ENCODE measurements around the gene KCTD16. TPM values are rescaled to one million over a fixed set of nuclear protein-coding genes. Genes with fewer than 3 reads are reported as not detected.

The KCTD16 gene
- total RNA-seq, 1 experiment from 2014 or later, result 0.29 TPM

DNA sequence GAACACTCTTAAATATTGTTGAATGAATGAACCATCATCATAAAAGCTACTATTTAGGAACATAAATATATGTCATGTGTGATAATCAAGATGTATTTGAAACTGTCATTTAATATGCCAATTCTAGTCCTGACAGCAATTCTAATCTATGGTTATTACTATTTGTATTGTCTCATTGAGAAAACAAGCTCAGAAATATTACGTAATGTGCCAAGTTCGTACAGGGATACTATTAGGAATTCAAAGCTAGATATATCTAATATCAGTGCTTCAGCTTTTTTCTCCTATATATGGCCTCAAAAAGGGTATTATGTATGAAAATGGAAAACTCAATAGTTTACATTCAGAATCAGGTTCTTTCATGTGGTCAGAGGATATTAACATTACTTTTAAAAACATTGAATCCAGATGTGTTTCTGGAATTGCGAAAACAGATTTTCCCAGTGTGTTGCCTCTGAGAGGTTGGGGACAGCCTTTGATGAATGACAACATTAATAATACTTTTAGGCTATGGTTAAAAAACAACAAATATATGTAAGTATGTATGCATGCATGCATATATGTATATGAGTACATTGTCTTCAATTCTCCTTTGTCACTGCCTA is 95.1 kb downstream of the KCTD16 start:
- CTCF ChIA-PET, result no interaction called here
- Mint-ChIP-seq H3K27me3 (ENCODE audit: insufficient read depth, unreplicated experiment) (peaks cover 3% of the 10 kb centered on the region), H3K36me3 (ENCODE audit: insufficient read depth, unreplicated experiment) (no peaks in the 10 kb centered on the region), H3K4me1 (ENCODE audit: low read depth, unreplicated experiment) (no peaks in the 10 kb centered on the region), H3K27ac (ENCODE audit: unreplicated experiment) (no peak overlapping the region), H3K4me3 (ENCODE audit: unreplicated experiment) (no peak overlapping the region), H3K9me3 (ENCODE audit: unreplicated experiment) (no peaks in the 10 kb centered on the region)
- H3K27me3 ChIP-seq (replicated peaks; ENCODE audit: control insufficient read depth, insufficient read depth, low read length), result no peaks in the 10 kb centered on the region
- H3K4me3 ChIP-seq (ENCODE audit: low read depth, low read length), result no peak overlapping the region
- POLR2A ChIA-PET, result no interaction called here
- TF ChIP-seq, protein P1, sequence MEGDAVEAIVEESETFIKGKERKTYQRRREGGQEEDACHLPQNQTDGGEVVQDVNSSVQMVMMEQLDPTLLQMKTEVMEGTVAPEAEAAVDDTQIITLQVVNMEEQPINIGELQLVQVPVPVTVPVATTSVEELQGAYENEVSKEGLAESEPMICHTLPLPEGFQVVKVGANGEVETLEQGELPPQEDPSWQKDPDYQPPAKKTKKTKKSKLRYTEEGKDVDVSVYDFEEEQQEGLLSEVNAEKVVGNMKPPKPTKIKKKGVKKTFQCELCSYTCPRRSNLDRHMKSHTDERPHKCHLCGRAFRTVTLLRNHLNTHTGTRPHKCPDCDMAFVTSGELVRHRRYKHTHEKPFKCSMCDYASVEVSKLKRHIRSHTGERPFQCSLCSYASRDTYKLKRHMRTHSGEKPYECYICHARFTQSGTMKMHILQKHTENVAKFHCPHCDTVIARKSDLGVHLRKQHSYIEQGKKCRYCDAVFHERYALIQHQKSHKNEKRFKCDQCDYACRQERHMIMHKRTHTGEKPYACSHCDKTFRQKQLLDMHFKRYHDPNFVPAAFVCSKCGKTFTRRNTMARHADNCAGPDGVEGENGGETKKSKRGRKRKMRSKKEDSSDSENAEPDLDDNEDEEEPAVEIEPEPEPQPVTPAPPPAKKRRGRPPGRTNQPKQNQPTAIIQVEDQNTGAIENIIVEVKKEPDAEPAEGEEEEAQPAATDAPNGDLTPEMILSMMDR (IDR thresholded peaks at IDR 0.05; ENCODE audit: insufficient read depth in 1 of 2, low read depth in 1 of 2, low read length in 1 of 2, severe bottlenecking in 1 of 2, unreplicated experiment in 1 of 2), result no peak
- intact Hi-C loops (cut with micrococcal nuclease; ENCODE audit: unreplicated experiment), result no loop called here
- H3K4me1 ChIP-seq, result no peaks in the 10 kb centered on the region
- H3K36me3 ChIP-seq (ENCODE audit: control insufficient read depth, insufficient read depth, low read length), result no peaks in the 10 kb centered on the region
- H3K9me3 ChIP-seq, result 0 out of 2 replicates have a peak, but pooled peaks cover 3% of the 10 kb centered on the region
- BruUV-seq (replicated peaks), result no TSS peak
- DNase-seq, result no peak

DNA sequence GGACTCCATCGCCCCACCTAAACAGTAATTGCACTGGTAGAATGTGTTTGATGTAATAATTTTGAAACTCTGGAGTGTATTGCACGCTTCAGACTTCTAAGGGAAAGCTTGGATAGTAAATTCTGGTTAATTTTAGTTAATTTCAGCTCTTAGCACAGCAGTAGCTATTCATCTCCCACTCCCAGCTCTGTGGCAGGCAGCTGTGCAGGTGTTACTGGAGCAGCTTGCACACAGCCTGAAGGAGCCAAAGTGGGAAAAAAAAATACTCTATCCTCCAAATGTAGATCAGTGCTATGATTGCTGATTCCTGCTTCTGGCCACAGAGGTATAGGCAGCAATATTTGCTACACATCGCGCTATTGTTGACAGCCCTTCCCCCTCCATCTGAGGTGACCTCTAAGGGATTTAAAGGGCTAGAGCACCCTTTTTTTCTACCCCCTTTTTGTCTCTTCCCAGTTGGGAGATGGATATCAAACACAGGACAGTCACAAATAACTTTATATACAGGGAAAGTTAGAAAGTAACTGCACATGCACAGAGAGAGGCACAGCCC is 97.4 kb downstream of the KCTD16 start:
- CTCF ChIA-PET, result no interaction called here
- intact Hi-C loops (cut with micrococcal nuclease; ENCODE audit: unreplicated experiment), result no loop called here
- H3K36me3 Mint-ChIP-seq (ENCODE audit: insufficient read depth, unreplicated experiment), result no peaks in the 10 kb centered on the region
- BruUV-seq (replicated peaks), result no TSS peak
- no peaks in the 10 kb centered on the region for H3K36me3 ChIP-seq (ENCODE audit: control insufficient read depth, insufficient read depth, low read length)
- H3K9me3 Mint-ChIP-seq (ENCODE audit: unreplicated experiment), result peaks cover 10% of the 10 kb centered on the region
- TF ChIP-seq, protein P1 (IDR thresholded peaks at IDR 0.05; ENCODE audit: insufficient read depth in 1 of 2, low read depth in 1 of 2, low read length in 1 of 2, severe bottlenecking in 1 of 2, unreplicated experiment in 1 of 2), result no peak
- peaks cover 8% of the 10 kb centered on the region; the same call in 1 of the 2 replicates for H3K9me3 ChIP-seq
- POLR2A ChIA-PET, result no interaction called here
- no peaks in the 10 kb centered on the region for H3K4me1 ChIP-seq
- H3K27me3 Mint-ChIP-seq (ENCODE audit: insufficient read depth, unreplicated experiment), result no peaks in the 10 kb centered on the region
- H3K27ac Mint-ChIP-seq (ENCODE audit: unreplicated experiment), result no peak overlapping the region
- H3K4me3 ChIP-seq (ENCODE audit: low read depth, low read length), result no peak overlapping the region
- no peaks in the 10 kb centered on the region for H3K27me3 ChIP-seq (replicated peaks; ENCODE audit: control insufficient read depth, insufficient read depth, low read length)
- H3K4me3 Mint-ChIP-seq (ENCODE audit: unreplicated experiment), result no peak overlapping the region
- DNase-seq, result no peak
- H3K4me1 Mint-ChIP-seq (ENCODE audit: low read depth, unreplicated experiment), result no peaks in the 10 kb centered on the region

DNA sequence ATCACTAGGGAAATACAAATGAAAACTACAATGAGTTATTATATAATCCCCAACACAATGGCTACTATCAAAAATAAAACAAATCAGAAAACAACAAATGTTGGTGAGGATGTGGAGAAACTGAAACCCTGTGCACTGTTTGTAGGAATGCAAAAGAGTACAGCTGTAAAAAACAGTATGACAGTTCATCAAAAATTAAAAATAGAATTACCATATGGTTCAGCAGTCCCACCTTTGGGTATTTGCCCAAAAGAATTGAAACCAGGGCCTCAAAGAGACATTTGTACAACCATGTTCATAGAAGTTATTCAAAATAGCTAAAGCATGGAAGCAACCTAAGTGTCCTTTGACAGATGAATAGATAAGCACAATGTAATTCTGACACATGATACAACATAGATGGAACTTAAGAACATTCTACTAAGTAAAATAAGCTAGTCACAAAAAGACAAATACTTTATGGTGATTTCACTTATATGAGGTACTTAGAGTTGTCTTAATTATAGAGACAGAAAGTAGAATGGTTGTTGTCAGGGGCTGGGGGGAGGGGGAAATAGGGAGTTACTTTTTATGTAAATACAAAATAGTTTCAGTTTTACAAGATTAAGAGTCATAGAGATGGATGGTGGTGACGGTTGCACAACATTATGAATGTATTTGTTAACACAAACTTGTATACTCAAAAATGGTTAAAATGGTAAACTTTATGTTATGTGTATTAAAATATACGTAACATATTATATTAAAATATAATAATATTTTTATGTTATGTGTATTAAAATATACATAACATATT is 102.8 kb downstream of the KCTD16 start:
- intact Hi-C loops (cut with micrococcal nuclease; ENCODE audit: unreplicated experiment), result no loop called here
- BruUV-seq (replicated peaks), result no TSS peak

More for the DNA sequence above, 102.8 kb downstream of the KCTD16 start:
- peaks cover 8% of the 10 kb centered on the region; the same call in 1 of the 2 replicates for H3K9me3 ChIP-seq
- no peak overlapping the region for H3K4me3 ChIP-seq (ENCODE audit: low read depth, low read length)
- Mint-ChIP-seq H3K4me1 (ENCODE audit: low read depth, unreplicated experiment) (peaks cover 8% of the 10 kb centered on the region), H3K9me3 (ENCODE audit: unreplicated experiment) (peaks cover 21% of the 10 kb centered on the region), H3K27me3 (ENCODE audit: insufficient read depth, unreplicated experiment) (no peaks in the 10 kb centered on the region), H3K4me3 (ENCODE audit: unreplicated experiment) (no peak overlapping the region), H3K27ac (ENCODE audit: unreplicated experiment) (no peak overlapping the region), H3K36me3 (ENCODE audit: insufficient read depth, unreplicated experiment) (no peaks in the 10 kb centered on the region)
- H3K27me3 ChIP-seq (replicated peaks; ENCODE audit: control insufficient read depth, insufficient read depth, low read length), result no peaks in the 10 kb centered on the region
- H3K4me1 ChIP-seq, result no peaks in the 10 kb centered on the region
- DNase-seq, result no peak
- H3K36me3 ChIP-seq (ENCODE audit: control insufficient read depth, insufficient read depth, low read length), result no peaks in the 10 kb centered on the region
- CTCF ChIA-PET, result no interaction called here
- POLR2A ChIA-PET, result no interaction called here
- TF ChIP-seq, protein P1 (IDR thresholded peaks at IDR 0.05; ENCODE audit: insufficient read depth in 1 of 2, low read depth in 1 of 2, low read length in 1 of 2, severe bottlenecking in 1 of 2, unreplicated experiment in 1 of 2), result no peak
